ENCODE measurements around the gene ZMIZ1. TPM values are rescaled to one million over a fixed set of nuclear protein-coding genes. Genes with fewer than 3 reads are reported as not detected.

ZMIZ1 gene
- polyA plus RNA-seq, 2 of the 4 experiments (the other 2 are of a cell fraction): 8.1 to 30.3 TPM

DNA sequence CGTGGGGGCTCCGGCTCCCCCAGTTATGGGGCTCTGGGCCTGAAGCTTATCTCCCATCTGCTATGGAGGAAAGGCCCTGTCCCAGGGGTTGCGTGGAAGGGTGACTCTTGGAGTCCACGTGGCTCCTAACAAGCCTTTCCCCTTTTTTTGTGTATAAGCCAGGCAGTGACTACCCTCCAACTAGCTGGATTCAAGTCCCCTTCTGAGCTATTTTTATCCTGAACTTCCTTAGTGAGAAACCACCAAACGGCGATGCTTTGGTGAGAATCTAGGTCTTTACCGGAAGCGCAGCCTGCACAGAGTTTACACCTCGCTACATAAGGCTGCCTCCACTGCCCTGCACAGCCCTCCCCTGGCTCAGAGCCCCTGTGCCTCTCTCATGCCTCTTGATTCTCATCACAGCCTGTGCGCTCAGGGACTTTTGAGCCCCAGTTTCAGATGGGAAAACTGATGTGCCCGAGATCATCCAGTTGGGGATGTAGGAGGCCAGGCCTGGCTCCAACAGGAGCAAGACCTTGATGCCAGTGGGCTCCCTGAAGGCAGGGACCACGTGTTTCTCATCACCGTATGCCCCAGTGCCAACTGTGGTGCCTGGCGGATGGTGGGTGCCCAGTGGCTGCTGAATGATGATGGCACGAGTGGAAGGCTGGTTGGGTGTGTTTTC lies 176.2 kb downstream of the ZMIZ1 start:
- TF ChIP-seq RARB (CRISPR knock-in tag; IDR thresholded peaks at IDR 0.05) (no peak), HOXB13 (CRISPR knock-in tag; IDR thresholded peaks at IDR 0.05; ENCODE audit: low read depth) (no peak), FOSB (CRISPR knock-in tag; IDR thresholded peaks at IDR 0.05) (no peak), RNF2 (IDR thresholded peaks at IDR 0.05; ENCODE audit: borderline replicate concordance, low read depth) (no peak), FOSL2 (IDR thresholded peaks at IDR 0.05) (no peak), FOSL2 (CRISPR knock-in tag; IDR thresholded peaks at IDR 0.05) (no peak), ZC3H11A (IDR thresholded peaks at IDR 0.05) (no peak)
- TF ChIP-seq, protein P1, sequence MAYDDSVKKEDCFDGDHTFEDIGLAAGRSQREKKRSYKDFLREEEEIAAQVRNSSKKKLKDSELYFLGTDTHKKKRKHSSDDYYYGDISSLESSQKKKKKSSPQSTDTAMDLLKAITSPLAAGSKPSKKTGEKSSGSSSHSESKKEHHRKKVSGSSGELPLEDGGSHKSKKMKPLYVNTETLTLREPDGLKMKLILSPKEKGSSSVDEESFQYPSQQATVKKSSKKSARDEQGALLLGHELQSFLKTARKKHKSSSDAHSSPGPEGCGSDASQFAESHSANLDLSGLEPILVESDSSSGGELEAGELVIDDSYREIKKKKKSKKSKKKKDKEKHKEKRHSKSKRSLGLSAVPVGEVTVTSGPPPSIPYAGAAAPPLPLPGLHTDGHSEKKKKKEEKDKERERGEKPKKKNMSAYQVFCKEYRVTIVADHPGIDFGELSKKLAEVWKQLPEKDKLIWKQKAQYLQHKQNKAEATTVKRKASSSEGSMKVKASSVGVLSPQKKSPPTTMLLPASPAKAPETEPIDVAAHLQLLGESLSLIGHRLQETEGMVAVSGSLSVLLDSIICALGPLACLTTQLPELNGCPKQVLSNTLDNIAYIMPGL (CRISPR knock-in tag; IDR thresholded peaks at IDR 0.05; ENCODE audit: borderline replicate concordance): no peak
- TF ChIP-seq, protein P2, sequence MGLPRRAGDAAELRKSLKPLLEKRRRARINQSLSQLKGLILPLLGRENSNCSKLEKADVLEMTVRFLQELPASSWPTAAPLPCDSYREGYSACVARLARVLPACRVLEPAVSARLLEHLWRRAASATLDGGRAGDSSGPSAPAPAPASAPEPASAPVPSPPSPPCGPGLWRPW (IDR thresholded peaks at IDR 0.05): no peak
- TF ChIP-seq, protein P3, sequence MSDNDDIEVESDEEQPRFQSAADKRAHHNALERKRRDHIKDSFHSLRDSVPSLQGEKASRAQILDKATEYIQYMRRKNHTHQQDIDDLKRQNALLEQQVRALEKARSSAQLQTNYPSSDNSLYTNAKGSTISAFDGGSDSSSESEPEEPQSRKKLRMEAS (IDR thresholded peaks at IDR 0.05): no peak
- 0 out of 3 replicates have a peak, but pooled peaks cover 2% of the 10 kb centered on the region for H3K4me1 ChIP-seq
- CTCF ChIA-PET: interaction anchor here (1.0 kb wide), 1 partner anchor 14 kb away, joined by 3 read pairs; no protein-coding TSS in a partner anchor
- 96% methylated on average over 15 of the region's 15 CpGs for WGBS (ENCODE audit: missing lambda C conversion rate)
- DNase-seq (ENCODE audit: low read depth in 1 of 2, low spot score in 1 of 2): no peak
- H3K27ac ChIP-seq: no peak overlapping the region
- POLR2A ChIA-PET: no interaction called here
- ATAC-seq: no peak
- H3K9me3 ChIP-seq: no peaks in the 10 kb centered on the region
- H3K4me2 ChIP-seq: no peak overlapping the region
- H3K4me3 ChIP-seq: no peak overlapping the region
- FAIRE-seq: no peak

- ChIA-PET CTCF (no interaction called here), POLR2A (no interaction called here)
- no peak overlapping the region for H3K4me3 ChIP-seq
- H3K4me1 ChIP-seq: 0 out of 3 replicates have a peak, but pooled peaks cover 2% of the 10 kb centered on the region
- no peaks in the 10 kb centered on the region for H3K9me3 ChIP-seq
- 0 out of 6 replicates have a peak overlapping the region, but pooled peaks of 1 of the 2 experiments have one; percentile 4 for H3K27ac ChIP-seq
- H3K4me2 ChIP-seq: no peak overlapping the region
- no peak for TF ChIP-seq RFX5 (IDR thresholded peaks at IDR 0.05)
- TF ChIP-seq PBX3 (IDR thresholded peaks at IDR 0.05): no peak
- TF ChIP-seq, protein P4, sequence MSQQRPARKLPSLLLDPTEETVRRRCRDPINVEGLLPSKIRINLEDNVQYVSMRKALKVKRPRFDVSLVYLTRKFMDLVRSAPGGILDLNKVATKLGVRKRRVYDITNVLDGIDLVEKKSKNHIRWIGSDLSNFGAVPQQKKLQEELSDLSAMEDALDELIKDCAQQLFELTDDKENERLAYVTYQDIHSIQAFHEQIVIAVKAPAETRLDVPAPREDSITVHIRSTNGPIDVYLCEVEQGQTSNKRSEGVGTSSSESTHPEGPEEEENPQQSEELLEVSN (IDR thresholded peaks at IDR 0.05; ENCODE audit: borderline replicate concordance, low read depth): no peak
- TF ChIP-seq MAZ (IDR thresholded peaks at IDR 0.05; ENCODE audit: borderline replicate concordance, low read depth, low read length): no peak
- no peak for TF ChIP-seq SMC3 (IDR thresholded peaks at IDR 0.05)
- ATAC-seq (no peak), DNase-seq (ENCODE audit: low read depth in 1 of 2, low spot score in 1 of 2) (no peak), FAIRE-seq (no peak)
- WGBS (ENCODE audit: missing lambda C conversion rate): 90% methylated on average over 9 of the region's 9 CpGs
These were observed 176.9 kb downstream of the ZMIZ1 start for GRCh38 chr10:79245539-79246208.

GRCh38 chr10:79246209-79246581 lies 177.4 kb downstream of the ZMIZ1 start:
- FAIRE-seq (no peak), DNase-seq (ENCODE audit: low read depth in 1 of 2, low spot score in 1 of 2) (no peak), ATAC-seq (peak in 1 of 2 experiments; percentile 9; a peak in 2 of 6 replicates)
- no peak for TF ChIP-seq HOXA7 (CRISPR knock-in tag; IDR thresholded peaks at IDR 0.05)
- TF ChIP-seq POLR2A (IDR thresholded peaks at IDR 0.05; ENCODE audit: low read length): no peak
- TF ChIP-seq BHLHE40 (IDR thresholded peaks at IDR 0.05; ENCODE audit: low read depth, low read length): no peak
- no peak for TF ChIP-seq FOSB (CRISPR knock-in tag; IDR thresholded peaks at IDR 0.05)
- no peak for TF ChIP-seq KDM5A (IDR thresholded peaks at IDR 0.05)
- no peak for TF ChIP-seq ZFP36 (IDR thresholded peaks at IDR 0.05; ENCODE audit: borderline replicate concordance, partially characterized antibody)
- TF ChIP-seq CBX2 (IDR thresholded peaks at IDR 0.05; ENCODE audit: borderline replicate concordance, low read depth): no peak
- TF ChIP-seq, protein P3 (IDR thresholded peaks at IDR 0.05): no peak
- TF ChIP-seq CBX8 (IDR thresholded peaks at IDR 0.05): no peak
- no peaks in the 10 kb centered on the region for H3K9me3 ChIP-seq
- WGBS (ENCODE audit: missing lambda C conversion rate): 85% methylated on average over 13 of the region's 14 CpGs
- CTCF ChIA-PET: no interaction called here
- POLR2A ChIA-PET: no interaction called here
- 0 out of 6 replicates have a peak overlapping the region, but pooled peaks of 1 of the 2 experiments have one; percentile 4 for H3K27ac ChIP-seq
- H3K4me2 ChIP-seq: no peak overlapping the region
- H3K4me1 ChIP-seq: 0 out of 3 replicates have a peak, but pooled peaks cover 2% of the 10 kb centered on the region
- no peak overlapping the region for H3K4me3 ChIP-seq
